H1 (cell line): Measurements from ENCODE around the gene MCC. TPM values are rescaled to one million over a fixed set of nuclear protein-coding genes. Genes with fewer than 3 reads are reported as not detected.

Experiments
- CTCF ChIA-PET: fragments of 300-600 bp; sonication (Branson Sonifier 250); formaldehyde crosslinking; loops from one replicate; lab custom pipeline; 2021; ENCODE audit not compliant: partially characterized antibody; lab: Charles Lee
- POLR2A ChIA-PET: fragments of 300-600 bp; sonication (Branson Sonifier 250); formaldehyde crosslinking; loops from one replicate; lab custom pipeline; 2021; ENCODE audit warnings: inconsistent platforms; ENCODE audit not compliant: partially characterized antibody; lab: Charles Lee
- DNase-seq, 2 experiments: peaks; one replicate each; pipeline versions ENCODE4 v3.0.0 to v3.0.0-alpha.2; 2010 to 2022; ENCODE audit warnings: low spot score in 2 of 2, low read depth in 1 of 2, mixed read lengths in 1 of 2
- FAIRE-seq: peaks from 2 replicates; lab custom pipeline; 2011; peaks lifted over from hg19 to GRCh38; lab: Jason Lieb, UNC
- H2AFZ ChIP-seq: 2 replicates; pipeline ENCODE4 v1.8.1; 2012; ENCODE audit warnings: low read length, inconsistent platforms
- H2AK5ac ChIP-seq: 2 replicates; pipeline ENCODE4 v1.6.1; 2013; ENCODE audit warnings: low read depth, low read length
- H2BK120ac ChIP-seq: replicated peaks from 2 replicates; pipeline ENCODE3; 2013; ENCODE audit warnings: low read depth, low read length, inconsistent platforms
- H2BK12ac ChIP-seq: 2 replicates; pipeline ENCODE4 v1.6.1; 2013; ENCODE audit warnings: low read depth, low read length
- H2BK15ac ChIP-seq: 2 replicates; pipeline ENCODE4 v1.6.1; 2013; ENCODE audit warnings: low read length
- H2BK20ac ChIP-seq: 2 replicates; pipeline ENCODE4 v1.6.1; 2013; ENCODE audit warnings: low read length
- H2BK5ac ChIP-seq: 2 replicates; pipeline ENCODE4 v1.6.1; 2013; ENCODE audit warnings: low read depth, low read length
- H3K14ac ChIP-seq: 2 replicates; pipeline ENCODE4 v1.6.1; 2013; ENCODE audit warnings: inconsistent platforms; ENCODE audit not compliant: insufficient read length
- H3K18ac ChIP-seq: 2 replicates; pipeline ENCODE4 v1.6.1; 2013; ENCODE audit warnings: low read length; ENCODE audit errors: extremely low read depth
- H3K23ac ChIP-seq: 2 replicates; pipeline ENCODE4 v1.6.1; 2013; ENCODE audit warnings: inconsistent platforms; ENCODE audit not compliant: insufficient read length
- H3K23me2 ChIP-seq: 2 replicates; pipeline ENCODE4 v1.6.1; 2013; ENCODE audit warnings: low read depth, low read length
- H3K27ac ChIP-seq: 2 replicates; pipeline ENCODE4 v1.6.1; 2011; ENCODE audit warnings: low read depth, low read length, inconsistent platforms
- H3K27me3 ChIP-seq, 4 experiments: replicated peaks in 1 of 4; 1 replicate in 1 of 4; 2 replicates in 3 of 4; pipeline versions ENCODE4 v1.6.1 to v1.8.1; 2011 to 2013; ENCODE audit warnings: low read length in 3 of 4, mild to moderate bottlenecking in 3 of 4, inconsistent platforms in 2 of 4, mixed read lengths in 2 of 4, moderate library complexity in 1 of 4; ENCODE audit not compliant: control insufficient read depth in 3 of 4, insufficient read depth in 3 of 4; ENCODE audit errors: extremely low read depth in 1 of 4
- H3K36me3 ChIP-seq, 4 experiments: 2 replicates each; pipeline versions ENCODE4 v1.6.1 to v1.8.1; 2011 to 2013; ENCODE audit warnings: mild to moderate bottlenecking in 4 of 4, low read length in 3 of 4, moderate library complexity in 2 of 4, control low read depth in 1 of 4, inconsistent platforms in 1 of 4; ENCODE audit not compliant: insufficient read depth in 4 of 4, control insufficient read depth in 2 of 4
- H3K4ac ChIP-seq: replicated peaks from 2 replicates; pipeline ENCODE3; 2013; ENCODE audit warnings: low read length, low read depth, mixed read lengths, inconsistent platforms; ENCODE audit not compliant: insufficient read length
- H3K4me1 ChIP-seq, 4 experiments: replicated peaks in 1 of 4; 1 replicate in 1 of 4; 2 replicates in 3 of 4; pipeline versions ENCODE4 v1.6.1 to v1.8.1; 2011 to 2013; ENCODE audit warnings: low read length in 3 of 4, inconsistent platforms in 2 of 4, mixed read lengths in 1 of 4; ENCODE audit not compliant: insufficient read depth in 4 of 4, control insufficient read depth in 3 of 4
- H3K4me2 ChIP-seq, 2 experiments: 2 replicates each; pipeline versions ENCODE4 v1.6.1 to v1.8.1; 2011 to 2013; ENCODE audit warnings: low read depth in 2 of 2, low read length in 2 of 2, control low read depth in 1 of 2, inconsistent platforms in 1 of 2, mild to moderate bottlenecking in 1 of 2; ENCODE audit not compliant: insufficient read depth in 1 of 2
- H3K4me3 ChIP-seq, 4 experiments: fragments of 200-600, 300-600 bp in 1 of 4; sonication (generic), shearing (Covaris generic), sonication (Bioruptor Twin) in 1 of 4; 2 replicates each; pipeline versions ENCODE4 v1.5.1 to v1.8.1; 2011 to 2016; ENCODE audit warnings: low read length in 4 of 4, low read depth in 3 of 4, control low read depth in 2 of 4, inconsistent platforms in 2 of 4, mild to moderate bottlenecking in 2 of 4, mixed read lengths in 1 of 4, moderate library complexity in 1 of 4; ENCODE audit not compliant: insufficient read depth in 2 of 4; ENCODE audit errors: extremely low read depth in 1 of 4
- H3K56ac ChIP-seq: replicated peaks from 2 replicates; pipeline ENCODE3; 2013; ENCODE audit warnings: low read depth, mild to moderate bottlenecking, mixed read lengths, low read length, inconsistent platforms; ENCODE audit not compliant: insufficient read length
- H3K79me1 ChIP-seq: 2 replicates; pipeline ENCODE4 v1.6.1; 2013; ENCODE audit warnings: low read depth, low read length, control low read depth
- H3K79me2 ChIP-seq, 2 experiments: 2 replicates each; pipeline versions ENCODE4 v1.6.1 to v1.8.1; 2012 to 2013; ENCODE audit warnings: low read length in 2 of 2, mild to moderate bottlenecking in 2 of 2, inconsistent platforms in 1 of 2; ENCODE audit not compliant: insufficient read depth in 2 of 2, control insufficient read depth in 1 of 2
- H3K9ac ChIP-seq, 4 experiments: replicated peaks in 1 of 4; 1 replicate in 1 of 4; 2 replicates in 3 of 4; pipeline versions ENCODE4 v1.6.1 to v1.8.1; 2011 to 2013; ENCODE audit warnings: low read depth in 3 of 4, low read length in 3 of 4, control low read depth in 2 of 4, mild to moderate bottlenecking in 2 of 4, moderate library complexity in 2 of 4, inconsistent platforms in 1 of 4; ENCODE audit errors: extremely low read depth in 1 of 4
- H3K9me3 ChIP-seq, 2 experiments: 2 replicates each; pipeline versions ENCODE4 v1.6.1 to v1.8.1; 2012 to 2013; ENCODE audit warnings: mild to moderate bottlenecking in 2 of 2, moderate library complexity in 2 of 2, control low read depth in 1 of 2, inconsistent platforms in 1 of 2, low read depth in 1 of 2, low read length in 1 of 2, mixed read lengths in 1 of 2; ENCODE audit not compliant: insufficient read depth in 2 of 2
- H4K20me1 ChIP-seq, 2 experiments: replicated peaks in 1 of 2; 2 replicates each; pipeline versions ENCODE3 to v1.8.1; 2011 to 2013; ENCODE audit warnings: inconsistent platforms in 2 of 2, low read length in 2 of 2, mild to moderate bottlenecking in 1 of 2; ENCODE audit not compliant: insufficient read depth in 2 of 2, control insufficient read depth in 1 of 2
- H4K5ac ChIP-seq: 2 replicates; pipeline ENCODE4 v1.6.1; 2013; ENCODE audit warnings: low read length, low read depth, mixed read lengths, inconsistent platforms; ENCODE audit not compliant: insufficient read length
- H4K8ac ChIP-seq: 2 replicates; pipeline ENCODE4 v1.8.0; 2013; ENCODE audit warnings: mild to moderate bottlenecking, moderate library complexity, low read length, inconsistent platforms; ENCODE audit not compliant: insufficient read depth; ENCODE audit errors: extremely low read depth
- H4K91ac ChIP-seq: replicated peaks from 2 replicates; pipeline ENCODE3; 2013; ENCODE audit warnings: low read length, mixed read lengths, inconsistent platforms; ENCODE audit not compliant: insufficient read length
- CREB1 ChIP-seq: IDR thresholded peaks from 2 replicates; pipeline ENCODE4 v1.6.1; 2012; ENCODE audit warnings: inconsistent platforms
- EGR1 ChIP-seq: IDR thresholded peaks from 2 replicates; pipeline ENCODE4 v1.6.1; 2011; ENCODE audit warnings: low read depth, low read length, borderline replicate concordance
- EZH2 ChIP-seq: fragments of 200-600 bp; sonication (generic); IDR thresholded peaks from 2 replicates; pipeline ENCODE4 v1.7.1; 2012; ENCODE audit warnings: low read depth, mild to moderate bottlenecking, moderate library complexity, low read length, inconsistent platforms; ENCODE audit not compliant: severe bottlenecking
- FOSL1 ChIP-seq: IDR thresholded peaks from 2 replicates; pipeline ENCODE4 v1.6.1; 2011; ENCODE audit warnings: mild to moderate bottlenecking, low read depth, low read length, moderate library complexity; ENCODE audit not compliant: insufficient read depth
- KDM1A ChIP-seq: fragments of 200-600, 300-600 bp; sonication (generic); IDR thresholded peaks from 2 replicates; pipeline ENCODE4 v1.7.1; 2016; ENCODE audit warnings: mild to moderate bottlenecking, low read length, borderline replicate concordance
- KDM5A ChIP-seq: fragments of 200-600 bp; IDR thresholded peaks from 2 replicates; pipeline ENCODE4 v1.7.1; 2012; ENCODE audit warnings: mild to moderate bottlenecking, low read length, inconsistent platforms, mixed read lengths
- NANOG ChIP-seq: IDR thresholded peaks from 2 replicates; pipeline ENCODE4 v1.6.1; 2011; ENCODE audit warnings: low read length, low read depth, mild to moderate bottlenecking, inconsistent platforms; ENCODE audit not compliant: insufficient read depth, poor library complexity, severe bottlenecking
- POLR2AphosphoS5 ChIP-seq: IDR thresholded peaks from 2 replicates; pipeline ENCODE4 v1.6.1; 2011; ENCODE audit warnings: low read depth, low read length
- RFX5 ChIP-seq: IDR thresholded peaks from 2 replicates; pipeline ENCODE4 v1.6.1; 2011; ENCODE audit warnings: low read depth, low read length, improper control_type of control experiment, borderline replicate concordance
- SIN3A ChIP-seq, 2 experiments: IDR thresholded peaks in 1 of 2; conservative IDR thresholded peaks in 1 of 2; 2 replicates each; pipeline ENCODE4 v1.6.1; 2011 to 2012; ENCODE audit warnings: low read length in 2 of 2, improper control_type of control experiment in 1 of 2, low read depth in 1 of 2, mild to moderate bottlenecking in 1 of 2
- SIRT6 ChIP-seq: IDR thresholded peaks from one replicate; pipeline ENCODE4 v1.7.1; 2012; ENCODE audit warnings: low read length, inconsistent platforms
- SRF ChIP-seq: IDR thresholded peaks from 2 replicates; pipeline ENCODE4 v1.6.1; 2011; ENCODE audit warnings: mild to moderate bottlenecking, low read depth, low read length, moderate library complexity
- TEAD4 ChIP-seq: IDR thresholded peaks from 2 replicates; pipeline ENCODE4 v1.6.1; 2012; ENCODE audit warnings: low read depth, low read length, inconsistent platforms, mixed read lengths
- WGBS, 2 experiments: shearing (Covaris generic) in 1 of 2; methylation state at CpG; one replicate each; pipeline versions ENCODE4 v1.1.6 to v1.1.7; 2013 to 2015; ENCODE audit warnings: low lambda C conversion rate in 2 of 2, mixed read lengths in 2 of 2, inconsistent platforms in 1 of 2, low coverage in 1 of 2, missing lambda C conversion rate in 1 of 2; ENCODE audit not compliant: insufficient replicate concordance in 2 of 2, insufficient coverage in 1 of 2, insufficient read length in 1 of 2; ENCODE audit errors: extremely low coverage in 1 of 2, missing lambda C conversion rate in 1 of 2; 5-methylcytosine and 5-hydroxymethylcytosine counted together
- polyA plus RNA-seq, 7 experiments: library from polyadenylated mRNA; depleted of rRNA in 3 of 7; stranded (reverse) in 5 of 7; unstranded in 2 of 7; fragments of >200 nt in 5 of 7; fragments of 200-250 nt in 2 of 7; gene quantifications; 1 replicate in 5 of 7; 2 replicates in 1 of 7; 4 replicates in 1 of 7; pipeline versions ENCODE4 v1.2.1 to v1.2.3, GENCODE V29; 2011 to 2013; ENCODE audit warnings: missing spikeins in 2 of 7, mixed read lengths in 2 of 7
- total RNA-seq: library from RNA; stranded (reverse); fragmentation: NEBNext Ultra II Directional; extraction: Animal tissue kit (Norgen Biotek cat#: 25700); gene quantifications from 2 replicates; pipeline ENCODE4 v1.2.1, GENCODE V29; 2021

Gene MCC
- total and polyA plus RNA-seq, 2 of the 8 experiments (the other 6 are each of a cell fraction or from before 2014, with no cell fraction given): 2.6 to 18.3 TPM

- H3K56ac ChIP-seq: no peak overlapping the region
- H2BK120ac ChIP-seq: no peak overlapping the region
- H4K20me1 ChIP-seq: no peaks in the 10 kb centered on the region
- H3K23me2 ChIP-seq: no peaks in the 10 kb centered on the region
- H2BK15ac ChIP-seq: no peak overlapping the region
- H3K23ac ChIP-seq: no peak overlapping the region
- H2BK5ac ChIP-seq: no peak overlapping the region
- no peak overlapping the region for H4K5ac ChIP-seq
- H3K9me3 ChIP-seq: no peaks in the 10 kb centered on the region
- no peak overlapping the region for H4K91ac ChIP-seq
- no peaks in the 10 kb centered on the region; a peak in 1 of 7 replicates for H3K27me3 ChIP-seq
- DNase-seq (no peak), FAIRE-seq (no peak)
- no peak overlapping the region for H3K18ac ChIP-seq
- H3K14ac ChIP-seq: no peak overlapping the region
- H2AFZ ChIP-seq: no peak overlapping the region
- no peak overlapping the region for H2AK5ac ChIP-seq
- no peak overlapping the region for H3K9ac ChIP-seq
- H4K8ac ChIP-seq: no peak overlapping the region
- H3K4ac ChIP-seq: no peak overlapping the region
- TF ChIP-seq EGR1 (no peak), KDM1A (no peak), TEAD4 (no peak), KDM5A (no peak), POLR2AphosphoS5 (no peak), EZH2 (no peak), SIN3A (conservative IDR thresholded peaks at IDR 0.05 in 1 of 2, IDR thresholded peaks at IDR 0.05 in 1 of 2; ENCODE audit: low read depth in 1 of 2, low read length in 2 of 2) (no peak), RFX5 (no peak), SRF (no peak), CREB1 (no peak), FOSL1 (no peak), NANOG (no peak), SIRT6 (no peak)
- 80% methylated on average over 9 of the region's 9 CpGs; no CpG with 5 or more reads in 1 of the 2 experiments for WGBS, 2 experiments
- H3K79me1 ChIP-seq: no peaks in the 10 kb centered on the region
- no peak overlapping the region for H3K27ac ChIP-seq
- H3K4me3 ChIP-seq: no peak overlapping the region
- ChIA-PET POLR2A (interaction anchor here (0.6 kb wide), 1 partner anchor 366 kb away, joined by 4 read pairs; no protein-coding TSS in a partner anchor), CTCF (interaction anchor here (0.7 to 1.4 kb wide), 3 partner anchors 9 to 788 kb away, joined by 3 read pairs; no protein-coding TSS in a partner anchor)
- H3K36me3 ChIP-seq: no peaks in the 10 kb centered on the region
- no peak overlapping the region for H3K4me2 ChIP-seq
- H3K4me1 ChIP-seq: peaks cover 1 to 8% (median 5%) of the 10 kb centered on the region in 4 experiments; a peak in 4 of 7 replicates
- H2BK20ac ChIP-seq: no peak overlapping the region
- H3K79me2 ChIP-seq: peaks cover 5 to 8% of the 10 kb centered on the region in 2 experiments; a peak in 2 of 4 replicates
- no peak overlapping the region for H2BK12ac ChIP-seq
Measured at GRCh38 chr5:113244966-113245365, 243.3 kb downstream of the MCC start.
